ENCODE data around the gene RPP14.

Gene RPP14

GRCh38 chr3:58291671-58292338 is 14.2 kb upstream of the RPP14 start:
- DNase-seq (ENCODE audit: low spot score) = no peak

GRCh38 chr3:58292866-58293265 is 13.2 kb upstream of the RPP14 start:
- DNase-seq (ENCODE audit: low spot score) = no peak

- no peak for DNase-seq (ENCODE audit: low spot score)
Observed at GRCh38 chr3:58293516-58293915, 12.5 kb upstream of the RPP14 start.

DNA sequence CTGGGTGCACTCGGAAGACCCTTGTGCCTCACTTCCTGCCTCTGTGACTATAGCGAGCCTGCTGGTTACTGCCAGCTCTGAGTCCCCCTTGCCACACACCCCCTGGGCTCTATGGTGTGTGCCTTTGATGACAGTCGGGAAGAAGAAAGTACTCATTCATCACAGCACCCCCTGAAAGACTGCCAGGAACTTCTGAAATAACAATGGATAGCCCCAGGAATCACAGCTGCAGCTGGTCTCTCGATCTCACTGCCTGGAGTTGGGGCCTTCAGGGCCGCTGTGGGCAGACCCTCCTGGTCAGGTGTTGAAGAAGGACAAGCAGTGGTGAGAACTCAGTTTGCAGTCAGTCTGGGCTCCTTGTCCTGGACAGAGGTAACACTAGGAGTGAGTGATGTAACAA is 9.8 kb upstream of the RPP14 start:
- DNase-seq (ENCODE audit: low spot score) = no peak

GRCh38 chr3:58296843-58297242 is 9.2 kb upstream of the RPP14 start:
- no peak for DNase-seq (ENCODE audit: low spot score)

DNA sequence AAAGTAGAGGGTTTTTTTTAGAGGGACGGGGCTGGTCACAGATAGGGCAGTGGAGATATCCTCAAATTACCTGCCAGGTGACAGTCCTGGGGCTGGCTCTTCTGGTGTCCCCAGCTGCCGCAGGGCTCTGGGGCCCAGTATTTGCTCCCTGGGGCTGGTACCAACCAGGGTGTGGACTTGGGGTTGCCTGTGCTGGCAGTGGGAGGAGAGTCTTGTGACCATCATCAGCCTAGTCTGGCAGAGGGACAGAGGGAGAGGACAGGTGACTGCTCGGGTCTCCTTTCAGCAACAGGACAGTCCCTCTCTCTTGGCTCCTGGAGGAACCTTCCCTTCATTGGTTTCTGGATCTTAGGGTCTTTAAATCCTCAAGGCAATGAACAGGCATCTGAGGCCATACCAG is 7.9 kb upstream of the RPP14 start:
- DNase-seq (ENCODE audit: low spot score) = no peak

DNA sequence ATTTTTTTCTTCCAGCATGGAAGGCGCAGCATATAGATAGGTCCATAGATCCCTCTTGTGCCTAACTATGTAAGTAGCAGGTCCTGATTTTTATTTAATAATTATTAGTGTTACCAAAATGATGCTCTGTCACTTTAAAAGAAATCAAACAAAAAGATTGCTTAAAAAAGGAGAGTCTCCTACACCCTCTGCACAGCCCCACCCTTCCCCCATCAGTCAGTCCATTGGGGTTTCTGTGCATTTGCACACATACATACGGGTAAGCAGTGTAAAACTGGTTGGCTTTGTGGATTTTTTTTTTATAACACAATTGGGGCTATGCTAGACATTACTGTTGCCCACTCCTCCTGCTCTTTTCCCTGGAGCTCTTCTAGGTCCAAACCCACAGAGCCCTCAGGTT is 7.0 kb upstream of the RPP14 start:
- DNase-seq (ENCODE audit: low spot score) = no peak

GRCh38 chr3:58299839-58300516 is 6.1 kb upstream of the RPP14 start:
- no peak for DNase-seq (ENCODE audit: low spot score)

GRCh38 chr3:58307639-58308215 is 1.7 kb downstream of the RPP14 start:
- peak; percentile 67 for DNase-seq (ENCODE audit: low spot score)

GRCh38 chr3:58308728-58309127 is 2.7 kb downstream of the RPP14 start:
- DNase-seq (ENCODE audit: low spot score) = no peak

GRCh38 chr3:58317811-58318210 is 11.8 kb downstream of the RPP14 start:
- DNase-seq (ENCODE audit: low spot score) = no peak

- no peak for DNase-seq (ENCODE audit: low spot score)
Observed at GRCh38 chr3:58321791-58322190, 15.7 kb downstream of the RPP14 start.

DNA sequence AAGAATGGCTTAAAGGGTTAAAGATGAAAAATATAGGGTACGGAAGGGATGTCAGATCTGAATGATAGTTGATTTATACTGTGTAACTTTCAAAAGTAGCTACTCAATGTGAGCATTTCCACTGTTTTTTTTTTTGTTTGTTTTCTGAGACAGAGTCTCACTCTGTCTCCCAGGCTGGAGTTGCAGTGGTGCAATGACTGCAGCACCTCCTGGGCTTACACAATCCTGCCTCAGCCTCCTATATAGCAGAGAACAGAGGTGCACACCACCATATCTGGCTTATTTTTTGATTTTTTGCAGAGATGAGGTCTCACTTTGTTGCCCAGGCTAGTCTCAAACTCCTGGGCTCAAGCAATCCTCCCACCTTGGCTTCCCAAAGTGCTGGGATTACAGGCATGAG is 16.7 kb downstream of the RPP14 start:
- DNase-seq (ENCODE audit: low spot score) = no peak

- DNase-seq (ENCODE audit: low spot score) = no peak
Observed at GRCh38 chr3:58323529-58324390, 17.7 kb downstream of the RPP14 start.

- DNase-seq (ENCODE audit: low spot score) = no peak
Observed at GRCh38 chr3:58324391-58325390, 18.6 kb downstream of the RPP14 start.

GRCh38 chr3:58325525-58325992 is 19.5 kb downstream of the RPP14 start:
- DNase-seq (ENCODE audit: low spot score) = no peak

DNA sequence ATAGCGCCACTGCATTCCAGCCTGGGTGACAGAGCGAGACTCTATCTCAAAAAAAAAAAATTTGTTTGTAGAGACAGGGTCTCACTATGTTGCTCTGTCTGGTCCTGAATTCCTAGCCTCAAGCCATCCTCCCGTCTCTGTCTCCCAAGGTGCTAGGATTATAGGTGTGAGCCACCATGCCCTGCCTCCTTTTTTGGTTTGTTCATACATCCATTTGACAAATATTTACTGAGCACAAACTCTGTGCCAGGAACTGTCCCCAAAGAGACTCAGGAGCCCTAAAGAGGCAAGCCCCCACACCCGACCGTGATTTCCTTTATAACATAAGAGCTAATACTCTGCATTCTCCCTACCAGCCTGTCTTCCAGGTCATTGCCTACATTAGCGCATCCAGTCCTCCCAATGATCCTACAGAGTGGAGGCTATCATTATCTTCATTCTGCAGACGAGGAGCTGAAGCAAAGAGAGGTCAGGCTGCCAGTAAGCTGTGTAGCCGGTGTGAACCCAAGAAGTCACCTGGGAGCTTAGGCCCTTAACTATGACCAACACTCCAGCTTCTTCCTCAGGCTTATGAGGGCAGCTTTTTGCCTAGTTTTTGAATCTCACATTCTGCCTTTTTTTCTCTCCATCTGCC is 20.3 kb downstream of the RPP14 start:
- DNase-seq (ENCODE audit: low spot score) = no peak

GRCh38 chr3:58329150-58329921 is 23.3 kb downstream of the RPP14 start:
- DNase-seq (ENCODE audit: low spot score) = no peak

DNA sequence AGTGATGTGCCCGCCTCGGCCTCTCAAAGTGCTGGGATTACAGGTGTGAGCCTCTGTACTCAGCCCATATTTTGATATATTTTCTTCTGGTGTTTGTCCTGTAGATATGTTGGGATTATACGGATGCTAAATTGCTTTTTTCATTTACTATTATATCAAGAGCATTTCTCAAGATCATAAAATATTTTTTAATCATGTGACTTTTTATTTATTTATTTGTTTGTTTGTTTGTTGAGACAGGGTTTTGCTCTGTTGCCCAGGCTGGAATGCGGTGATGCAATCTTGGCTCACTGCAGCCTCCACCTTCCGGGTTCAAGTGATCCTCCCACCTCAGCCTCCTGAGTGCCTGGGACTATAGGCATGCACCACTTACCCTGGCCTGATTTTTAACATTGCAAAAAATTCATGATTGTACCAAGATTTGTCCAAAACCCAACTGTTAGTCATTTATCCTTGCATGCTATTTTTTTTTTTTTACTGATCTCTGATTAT is 23.9 kb downstream of the RPP14 start:
- DNase-seq (ENCODE audit: low spot score) = no peak

All from CD4-positive, alpha-beta T cell treated with Interleukin-2 at 100 ng/mL for 4 hours (primary cell).